ENCODE measurements around the gene OR52I2. TPM values are rescaled to one million over a fixed set of nuclear protein-coding genes. Genes with fewer than 3 reads are reported as not detected.

The OR52I2 gene
- total RNA-seq, 1 experiment from 2014 or later = not detected

- peaks cover 26% of the 10 kb centered on the region for H3K27me3 ChIP-seq (ENCODE audit: control insufficient read depth, insufficient read depth, low read length)
- ChIA-PET POLR2A (no interaction called here), CTCF (interaction anchor here (0.7 kb wide), 1 partner anchor 369 kb away, joined by 3 read pairs; no protein-coding TSS in a partner anchor)
- no peak overlapping the region for H3K27ac ChIP-seq (ENCODE audit: low read length)
- no TSS peak for BruUV-seq (replicated peaks)
- ATAC-seq = no peak
- in situ Hi-C loops (cut with HindIII; ENCODE audit: low pct_unique_long_range_greater_than_20kb, low sequenced_read_pairs) (no loop called here), intact Hi-C loops (cut with micrococcal nuclease; ENCODE audit: unreplicated experiment) (no loop called here)
- H3K36me3 ChIP-seq (ENCODE audit: control insufficient read depth, insufficient read depth, low read length) = no peaks in the 10 kb centered on the region
- H3K4me3 ChIP-seq (ENCODE audit: low read depth in 2 of 2, low read length in 2 of 2) = no peak overlapping the region
- no peak for TF ChIP-seq POLR2AphosphoS5 (IDR thresholded peaks at IDR 0.05; ENCODE audit: low read depth, low read length)
- TF ChIP-seq CTCF (IDR thresholded peaks at IDR 0.05) = no peak
- TF ChIP-seq TCF7L2 (IDR thresholded peaks at IDR 0.05; ENCODE audit: low read depth, low read length) = no peak
- TF ChIP-seq SIN3A (IDR thresholded peaks at IDR 0.05; ENCODE audit: borderline replicate concordance, insufficient read depth, low read depth, low read length) = no peak
- no peak for TF ChIP-seq REST (IDR thresholded peaks at IDR 0.05; ENCODE audit: insufficient read depth in 1 of 2, low read depth in 2 of 2, low read length in 1 of 2)
- H3K4me1 ChIP-seq (ENCODE audit: control insufficient read depth, insufficient read depth, low read length) = no peaks in the 10 kb centered on the region
- no peaks in the 10 kb centered on the region for H3K9me3 ChIP-seq (ENCODE audit: control insufficient read depth, insufficient read depth, low read depth, low read length)
- DNase-seq (ENCODE audit: low read depth, low spot score) = no peak
Measured at GRCh38 chr11:4576880-4577279, 4.7 kb upstream of the OR52I2 start.

GRCh38 chr11:4577761-4578160 lies 3.8 kb upstream of the OR52I2 start:
- ATAC-seq = no peak
- BruUV-seq (replicated peaks) = no TSS peak
- Histone ChIP-seq H3K9me3 (ENCODE audit: control insufficient read depth, insufficient read depth, low read depth, low read length) (no peaks in the 10 kb centered on the region), H3K36me3 (ENCODE audit: control insufficient read depth, insufficient read depth, low read length) (no peaks in the 10 kb centered on the region), H3K27ac (ENCODE audit: low read length) (no peak overlapping the region), H3K27me3 (ENCODE audit: control insufficient read depth, insufficient read depth, low read length) (peaks cover 26% of the 10 kb centered on the region), H3K4me3 (ENCODE audit: low read depth in 2 of 2, low read length in 2 of 2) (no peak overlapping the region), H3K4me1 (ENCODE audit: control insufficient read depth, insufficient read depth, low read length) (no peaks in the 10 kb centered on the region)
- in situ Hi-C loops (cut with HindIII; ENCODE audit: low pct_unique_long_range_greater_than_20kb, low sequenced_read_pairs) (no loop called here), intact Hi-C loops (cut with micrococcal nuclease; ENCODE audit: unreplicated experiment) (no loop called here)
- ChIA-PET POLR2A (no interaction called here), CTCF (interaction anchor here (0.7 kb wide), 1 partner anchor 370 kb away, joined by 3 read pairs; no protein-coding TSS in a partner anchor)
- TF ChIP-seq REST (IDR thresholded peaks at IDR 0.05; ENCODE audit: insufficient read depth in 1 of 2, low read depth in 2 of 2, low read length in 1 of 2) (no peak), CTCF (IDR thresholded peaks at IDR 0.05) (no peak), POLR2AphosphoS5 (IDR thresholded peaks at IDR 0.05; ENCODE audit: low read depth, low read length) (no peak), TCF7L2 (IDR thresholded peaks at IDR 0.05; ENCODE audit: low read depth, low read length) (no peak), SIN3A (IDR thresholded peaks at IDR 0.05; ENCODE audit: borderline replicate concordance, insufficient read depth, low read depth, low read length) (no peak)
- no peak for DNase-seq (ENCODE audit: low read depth, low spot score)

Data from Panc1 (cell line).